ENCODE data around the gene IL10. TPM values are rescaled to one million over a fixed set of nuclear protein-coding genes. Genes with fewer than 3 reads are reported as not detected.

IL10 gene
- polyA plus RNA-seq, 3 donors = 4.1 to 68.1 (median 7.8) TPM

- peaks cover 100% of the 10 kb centered on the region for H4K20me1 ChIP-seq (ENCODE audit: insufficient read depth, low read length)
- H3K27ac ChIP-seq (ENCODE audit: low read depth in 1 of 2, low read length in 2 of 2) = no peak overlapping the region
- H2AFZ ChIP-seq (ENCODE audit: insufficient read depth, low read depth, low read length, poor library complexity, severe bottlenecking) = no peak overlapping the region
- no peak for DNase-seq
- no peak overlapping the region for H3K4me3 ChIP-seq (replicated peaks in 1 of 3; ENCODE audit: low read depth in 2 of 3, low read length in 3 of 3)
- H3K27ac Mint-ChIP-seq = peak overlapping the region in 1 of 7 donors; percentile 43
- H3K4me3 Mint-ChIP-seq = no peak overlapping the region
- H3K4me1 ChIP-seq (ENCODE audit: control insufficient read depth in 1 of 2, insufficient read depth in 2 of 2, low read length in 2 of 2) = peaks cover 38 to 61% of the 10 kb centered on the region in 2 donors
- H3K9me3 Mint-ChIP-seq = no peaks in the 10 kb centered on the region
- TF ChIP-seq CTCF (IDR thresholded peaks at IDR 0.05) = no peak
- H3K36me3 ChIP-seq (replicated peaks in 1 of 2; ENCODE audit: control insufficient read depth in 1 of 2, insufficient read depth in 2 of 2, low read length in 2 of 2) = no peaks in the 10 kb centered on the region
- H3K4me1 Mint-ChIP-seq = peaks cover 71% of the 10 kb centered on the region
- H3K27me3 ChIP-seq (ENCODE audit: control insufficient read depth in 2 of 2, insufficient read depth in 2 of 2, low read length in 2 of 2) = no peaks in the 10 kb centered on the region
- WGBS (ENCODE audit: insufficient coverage) = no CpG with 5 or more reads among the region's 1 CpG
- H3K79me2 ChIP-seq (ENCODE audit: insufficient read depth, low read length) = peaks cover 100% of the 10 kb centered on the region
- no peaks in the 10 kb centered on the region for H3K9me3 ChIP-seq (replicated peaks in 1 of 2; ENCODE audit: control insufficient read depth in 1 of 2, insufficient read depth in 1 of 2, low read length in 2 of 2)
- peaks cover 3 to 10% of the 10 kb centered on the region in 2 donors for H3K36me3 Mint-ChIP-seq
- intact Hi-C loops (cut with micrococcal nuclease) = no loop called here
- peaks cover 0 to 2% (median 0%) of the 10 kb centered on the region in 3 donors for H3K27me3 Mint-ChIP-seq (ENCODE audit: low read depth in 3 of 3)
- no peak overlapping the region for H3K9ac ChIP-seq (ENCODE audit: insufficient read depth, low read length, poor library complexity, severe bottlenecking)
- no peak overlapping the region for H3K4me2 ChIP-seq (replicated peaks; ENCODE audit: extremely low read depth, low read length, poor library complexity, severe bottlenecking)
These were observed 50.8 kb downstream of the IL10 start for GRCh38 chr1:206721454-206721853.

- Mint-ChIP-seq H3K27ac (no peak overlapping the region), H3K4me1 (peaks cover 74% of the 10 kb centered on the region), H3K9me3 (no peaks in the 10 kb centered on the region), H3K4me3 (no peak overlapping the region), H3K36me3 (peaks cover 3 to 19% of the 10 kb centered on the region in 2 donors), H3K27me3 (ENCODE audit: low read depth in 3 of 3) (peaks cover 0 to 2% (median 0%) of the 10 kb centered on the region in 3 donors)
- Histone ChIP-seq H3K4me1 (ENCODE audit: control insufficient read depth in 1 of 2, insufficient read depth in 2 of 2, low read length in 2 of 2) (peaks cover 46 to 66% of the 10 kb centered on the region in 2 donors), H3K9me3 (replicated peaks in 1 of 2; ENCODE audit: control insufficient read depth in 1 of 2, insufficient read depth in 1 of 2, low read length in 2 of 2) (no peaks in the 10 kb centered on the region), H3K27ac (ENCODE audit: low read depth in 1 of 2, low read length in 2 of 2) (no peak overlapping the region), H3K36me3 (replicated peaks in 1 of 2; ENCODE audit: control insufficient read depth in 1 of 2, insufficient read depth in 2 of 2, low read length in 2 of 2) (no peaks in the 10 kb centered on the region), H3K9ac (ENCODE audit: insufficient read depth, low read length, poor library complexity, severe bottlenecking) (no peak overlapping the region), H4K20me1 (ENCODE audit: insufficient read depth, low read length) (peaks cover 100% of the 10 kb centered on the region), H3K4me3 (replicated peaks in 1 of 3; ENCODE audit: low read depth in 2 of 3, low read length in 3 of 3) (no peak overlapping the region), H3K79me2 (ENCODE audit: insufficient read depth, low read length) (peaks cover 100% of the 10 kb centered on the region), H3K27me3 (ENCODE audit: control insufficient read depth in 2 of 2, insufficient read depth in 2 of 2, low read length in 2 of 2) (no peaks in the 10 kb centered on the region), H2AFZ (ENCODE audit: insufficient read depth, low read depth, low read length, poor library complexity, severe bottlenecking) (no peak overlapping the region), H3K4me2 (replicated peaks; ENCODE audit: extremely low read depth, low read length, poor library complexity, severe bottlenecking) (no peak overlapping the region)
- no peak for DNase-seq
- intact Hi-C loops (cut with micrococcal nuclease) = no loop called here
- 75% methylated on average over 2 of the region's 10 CpGs for WGBS (ENCODE audit: insufficient coverage)
- no peak for TF ChIP-seq CTCF (IDR thresholded peaks at IDR 0.05)
These were observed 53.0 kb downstream of the IL10 start for GRCh38 chr1:206719169-206719839.
